ENCODE results near the gene FITM1.

The FITM1 gene

GRCh38 chr14:24130380-24130716 is at the start of gene FITM1:
TSS of gene FITM1 (plus strand) at chr14:24130659. CDS start at chr14:24131564, 905 bp downstream.
- no peak for FAIRE-seq

GRCh38 chr14:24080888-24081738 is 49.3 kb upstream of the FITM1 start:
- FAIRE-seq: no peak

- FAIRE-seq: no peak
These were observed 48.7 kb upstream of the FITM1 start for GRCh38 chr14:24081739-24082211.

GRCh38 chr14:24082411-24083080 is 47.9 kb upstream of the FITM1 start:
- FAIRE-seq: no peak

- no peak for FAIRE-seq
These were observed 47.0 kb upstream of the FITM1 start for GRCh38 chr14:24083462-24083861.

GRCh38 chr14:24084440-24084839 is 46.0 kb upstream of the FITM1 start:
- no peak for FAIRE-seq

GRCh38 chr14:24085215-24085614 is 45.2 kb upstream of the FITM1 start:
- no peak for FAIRE-seq

GRCh38 chr14:24086193-24086955 is 44.1 kb upstream of the FITM1 start:
- no peak for FAIRE-seq

GRCh38 chr14:24087004-24087403 is 43.5 kb upstream of the FITM1 start:
- FAIRE-seq: no peak

GRCh38 chr14:24088095-24088494 is 42.4 kb upstream of the FITM1 start:
- FAIRE-seq: no peak

GRCh38 chr14:24089890-24090289 is 40.6 kb upstream of the FITM1 start:
- no peak for FAIRE-seq

- FAIRE-seq: no peak
These were observed 38.4 kb upstream of the FITM1 start for GRCh38 chr14:24092110-24092504.

GRCh38 chr14:24092505-24093206 is 37.8 kb upstream of the FITM1 start:
- FAIRE-seq: no peak

GRCh38 chr14:24093207-24093900 is 37.1 kb upstream of the FITM1 start:
- FAIRE-seq: no peak

GRCh38 chr14:24093901-24094840 is 36.3 kb upstream of the FITM1 start, which contains the start of gene PCK2:
TSS of gene PCK2 (plus strand) at chr14:24094311. CDS start at chr14:24094406, 95 bp downstream.
- no peak for FAIRE-seq

- FAIRE-seq: no peak
These were observed 35.6 kb upstream of the FITM1 start for GRCh38 chr14:24094841-24095270.

GRCh38 chr14:24095271-24096068 is 35.0 kb upstream of the FITM1 start:
- no peak for FAIRE-seq

GRCh38 chr14:24096545-24097181 is 33.8 kb upstream of the FITM1 start:
- FAIRE-seq: no peak

GRCh38 chr14:24098229-24098926 is 32.1 kb upstream of the FITM1 start:
- FAIRE-seq: no peak
